Mesenchymal stem cell (in vitro differentiated cells and primary cell): ENCODE data around the gene HABP2.

Source experiments
- DNase-seq: peaks from one replicate; pipeline ENCODE4 v3.0.0-alpha.2; 2013
- H2AFZ ChIP-seq: one replicate; pipeline ENCODE4 v1.6.1; 2013; ENCODE audit warnings: low read depth, mild to moderate bottlenecking, control low read depth, inconsistent platforms, low read length, moderate library complexity
- H2AK5ac ChIP-seq: 2 replicates; pipeline ENCODE4 v1.6.1; 2013; ENCODE audit warnings: low read length, moderate library complexity, mild to moderate bottlenecking, inconsistent platforms; ENCODE audit not compliant: severe bottlenecking
- H2BK120ac ChIP-seq: one replicate; pipeline ENCODE4 v1.6.1; 2013; ENCODE audit warnings: low read depth, mild to moderate bottlenecking, inconsistent platforms, low read length, moderate library complexity
- H2BK12ac ChIP-seq, 2 experiments: one replicate each; pipeline ENCODE4 v1.6.1; 2013; ENCODE audit warnings: inconsistent platforms in 2 of 2, low read length in 2 of 2, mild to moderate bottlenecking in 2 of 2, moderate library complexity in 2 of 2, control low read depth in 1 of 2
- H2BK15ac ChIP-seq: one replicate; pipeline ENCODE4 v1.6.1; 2013; ENCODE audit warnings: mild to moderate bottlenecking, low read depth, inconsistent platforms; ENCODE audit not compliant: poor library complexity, severe bottlenecking
- H2BK5ac ChIP-seq: 2 replicates; pipeline ENCODE4 v1.6.1; 2013; ENCODE audit warnings: low read depth, mild to moderate bottlenecking, low read length, control low read depth, inconsistent platforms; ENCODE audit not compliant: poor library complexity, severe bottlenecking
- H3K14ac ChIP-seq, 2 experiments: one replicate each; pipeline ENCODE4 v1.6.1; 2013; ENCODE audit warnings: inconsistent platforms in 2 of 2, low read length in 2 of 2, control low read depth in 1 of 2, mild to moderate bottlenecking in 1 of 2, moderate library complexity in 1 of 2
- H3K18ac ChIP-seq, 2 experiments: one replicate each; pipeline ENCODE4 v1.6.1; 2013; ENCODE audit warnings: inconsistent platforms in 2 of 2, low read length in 2 of 2, control low read depth in 1 of 2, low read depth in 1 of 2, mild to moderate bottlenecking in 1 of 2
- H3K23ac ChIP-seq, 2 experiments: one replicate each; pipeline ENCODE4 v1.6.1; 2013; ENCODE audit warnings: inconsistent platforms in 2 of 2, low read length in 2 of 2, mild to moderate bottlenecking in 2 of 2, moderate library complexity in 2 of 2, control low read depth in 1 of 2
- H3K27ac ChIP-seq: 2 replicates; pipeline ENCODE4 v1.5.1; 2013; ENCODE audit warnings: mild to moderate bottlenecking, moderate library complexity, low read length, control low read depth, inconsistent platforms; ENCODE audit not compliant: poor library complexity, severe bottlenecking
- H3K27me3 ChIP-seq, 2 experiments: 2 replicates each; pipeline versions ENCODE4 v1.6.1 to v1.7.0; 2013; ENCODE audit warnings: low read length in 2 of 2, mild to moderate bottlenecking in 2 of 2, moderate library complexity in 2 of 2, control low read depth in 1 of 2, inconsistent platforms in 1 of 2; ENCODE audit not compliant: control insufficient read depth in 1 of 2, insufficient read depth in 1 of 2
- H3K36me3 ChIP-seq, 2 experiments: 2 replicates each; pipeline versions ENCODE4 v1.6.1 to v1.7.0; 2013; ENCODE audit warnings: low read length in 2 of 2, control low read depth in 1 of 2, inconsistent platforms in 1 of 2, low read depth in 1 of 2, mild to moderate bottlenecking in 1 of 2; ENCODE audit not compliant: insufficient read depth in 2 of 2, control insufficient read depth in 1 of 2
- H3K4ac ChIP-seq, 2 experiments: one replicate each; pipeline ENCODE4 v1.6.1; 2013; ENCODE audit warnings: inconsistent platforms in 2 of 2, low read length in 2 of 2, mild to moderate bottlenecking in 2 of 2, moderate library complexity in 2 of 2, control low read depth in 1 of 2, low read depth in 1 of 2
- H3K4me1 ChIP-seq: 2 replicates; pipeline ENCODE4 v1.6.1; 2013; ENCODE audit warnings: low read depth, low read length, control low read depth; ENCODE audit not compliant: control insufficient read depth, insufficient read depth
- H3K4me2 ChIP-seq: 2 replicates; pipeline ENCODE4 v1.6.1; 2013; ENCODE audit warnings: low read length, mild to moderate bottlenecking, inconsistent platforms; ENCODE audit not compliant: poor library complexity, severe bottlenecking
- H3K4me3 ChIP-seq, 2 experiments: 2 replicates each; pipeline versions ENCODE4 v1.5.1 to v1.7.0; 2013; ENCODE audit warnings: low read length in 2 of 2, mild to moderate bottlenecking in 2 of 2, control low read depth in 1 of 2, low read depth in 1 of 2; ENCODE audit not compliant: insufficient read depth in 1 of 2
- H3K79me1 ChIP-seq: replicated peaks from 2 replicates; pipeline ENCODE4 v1.6.1; 2013; ENCODE audit warnings: mild to moderate bottlenecking, control low read depth, low read length, inconsistent platforms; ENCODE audit not compliant: poor library complexity, severe bottlenecking
- H3K9ac ChIP-seq: 2 replicates; pipeline ENCODE4 v1.7.0; 2013; ENCODE audit warnings: mild to moderate bottlenecking, low read length, moderate library complexity
- H3K9me3 ChIP-seq: 2 replicates; pipeline ENCODE4 v1.7.0; 2013; ENCODE audit warnings: mild to moderate bottlenecking, low read length; ENCODE audit not compliant: control insufficient read depth
- H4K8ac ChIP-seq: one replicate; pipeline ENCODE4 v1.6.1; 2013; ENCODE audit warnings: inconsistent platforms, mild to moderate bottlenecking, low read length, moderate library complexity
- H4K91ac ChIP-seq: one replicate; pipeline ENCODE4 v1.6.1; 2013; ENCODE audit warnings: mild to moderate bottlenecking, low read length, inconsistent platforms
- WGBS: methylation state at CpG from one replicate; pipeline ENCODE4 v1.1.7; 2013; ENCODE audit warnings: mixed read lengths; 5-methylcytosine and 5-hydroxymethylcytosine counted together

HABP2 gene

DNA sequence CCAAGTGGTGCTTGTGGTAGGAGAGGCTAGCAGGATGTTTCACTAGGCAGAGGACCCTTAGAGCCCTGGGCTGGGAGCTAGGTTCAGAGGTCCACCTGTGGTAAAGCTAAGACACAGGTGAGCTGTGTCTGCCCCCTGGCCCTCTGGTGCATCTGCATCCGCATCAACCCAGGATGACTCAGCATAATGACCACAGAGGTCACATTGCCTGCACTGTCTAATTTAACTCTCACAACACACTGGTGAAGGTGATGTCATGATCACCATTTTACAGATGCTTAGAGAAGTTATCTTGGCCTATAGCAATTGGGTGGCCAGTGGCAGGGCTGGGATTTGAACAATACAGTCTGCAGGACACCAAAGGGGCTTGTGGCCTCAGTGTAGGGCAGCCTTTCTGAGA is 33.1 kb downstream of the HABP2 start:
- Histone ChIP-seq H2AFZ (no peak overlapping the region), H3K27me3 (peaks cover 44 to 56% of the 10 kb centered on the region in 2 experiments), H2BK15ac (no peak overlapping the region), H2AK5ac (no peak overlapping the region), H3K18ac (no peak overlapping the region), H3K14ac (no peak overlapping the region), H3K23ac (no peak overlapping the region), H3K27ac (no peak overlapping the region), H3K4ac (no peak overlapping the region), H3K4me3 (no peak overlapping the region), H3K79me1 (no peaks in the 10 kb centered on the region), H3K9ac (no peak overlapping the region), H2BK5ac (no peak overlapping the region), H3K36me3 (no peaks in the 10 kb centered on the region), H3K4me2 (no peak overlapping the region), H2BK120ac (no peak overlapping the region), H4K91ac (no peak overlapping the region), H3K4me1 (peaks cover 2% of the 10 kb centered on the region), H2BK12ac (no peak overlapping the region), H4K8ac (no peak overlapping the region), H3K9me3 (no peaks in the 10 kb centered on the region)
- WGBS, result 43% methylated on average over 1 of the region's 1 CpG
- no peak for DNase-seq

DNA sequence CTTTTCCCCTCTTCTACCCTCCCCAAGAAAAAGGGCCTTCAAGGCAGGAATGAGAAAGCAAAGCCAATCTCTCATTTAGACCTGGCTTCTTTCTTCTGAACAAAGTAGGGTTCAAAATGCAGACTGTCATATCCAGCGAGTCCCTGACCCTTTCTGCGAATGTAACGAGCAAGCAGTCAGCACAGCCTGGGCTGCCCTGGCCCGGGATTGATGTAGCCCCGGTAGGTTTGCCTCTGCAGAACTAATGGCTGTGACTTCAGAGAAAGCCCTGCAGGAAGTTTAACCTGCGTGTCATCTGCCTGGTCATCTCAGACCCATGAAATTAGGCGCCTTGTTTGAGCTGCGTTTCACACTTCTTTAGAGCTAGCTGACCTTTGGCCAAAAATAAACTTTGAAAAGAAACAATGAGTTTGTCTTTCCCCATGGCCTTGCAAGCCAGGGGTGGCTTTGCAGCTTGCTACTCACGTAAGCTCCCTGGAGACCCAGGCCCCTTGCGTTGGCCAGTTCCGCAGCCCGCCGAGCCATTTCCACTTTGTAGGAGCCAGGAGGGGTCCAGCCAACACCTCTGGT is 36.4 kb downstream of the HABP2 start:
- Histone ChIP-seq H2BK120ac (no peak overlapping the region), H3K4me2 (no peak overlapping the region), H3K9ac (no peak overlapping the region), H3K79me1 (no peaks in the 10 kb centered on the region), H2BK12ac (no peak overlapping the region), H2BK15ac (no peak overlapping the region), H3K36me3 (no peaks in the 10 kb centered on the region), H4K8ac (no peak overlapping the region), H3K27ac (no peak overlapping the region), H3K9me3 (no peaks in the 10 kb centered on the region), H2AK5ac (no peak overlapping the region), H3K23ac (no peak overlapping the region), H2AFZ (no peak overlapping the region), H3K14ac (no peak overlapping the region), H2BK5ac (no peak overlapping the region), H3K4ac (no peak overlapping the region), H3K18ac (no peak overlapping the region), H3K4me1 (peaks cover 2% of the 10 kb centered on the region), H3K4me3 (no peak overlapping the region), H4K91ac (no peak overlapping the region), H3K27me3 (peaks cover 29 to 40% of the 10 kb centered on the region in 2 experiments)
- DNase-seq, result no peak
- WGBS, result 72% methylated on average over 13 of the region's 13 CpGs

DNA sequence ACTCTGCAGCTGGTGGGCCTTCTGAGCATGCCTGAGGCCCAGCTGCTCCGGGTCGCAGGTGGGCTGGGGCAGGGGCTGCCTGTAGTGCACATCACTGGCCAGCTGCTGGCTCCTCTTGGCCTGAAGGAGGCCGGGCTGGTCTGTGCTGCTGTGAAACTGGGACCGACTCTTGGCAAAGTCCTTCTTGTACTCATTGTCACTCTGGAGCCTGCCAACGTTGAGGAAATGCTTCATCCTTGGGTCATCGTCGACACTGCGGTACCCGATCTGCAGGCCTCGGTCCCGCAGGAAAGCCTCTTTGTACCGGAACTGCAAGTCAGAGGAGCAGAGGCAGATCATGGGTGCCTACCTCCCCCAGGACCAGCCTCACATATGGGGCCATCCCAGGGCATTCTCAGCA is 37.7 kb downstream of the HABP2 start:
- Histone ChIP-seq H3K18ac (no peak overlapping the region), H3K4me3 (no peak overlapping the region), H3K14ac (no peak overlapping the region), H2BK120ac (no peak overlapping the region), H3K4ac (no peak overlapping the region), H3K27me3 (peaks cover 34 to 35% of the 10 kb centered on the region in 2 experiments), H3K9ac (no peak overlapping the region), H2BK5ac (no peak overlapping the region), H3K9me3 (no peaks in the 10 kb centered on the region), H3K4me1 (peaks cover 2% of the 10 kb centered on the region), H2AK5ac (no peak overlapping the region), H4K91ac (no peak overlapping the region), H3K27ac (no peak overlapping the region), H3K36me3 (no peaks in the 10 kb centered on the region), H3K4me2 (no peak overlapping the region), H2AFZ (no peak overlapping the region), H4K8ac (no peak overlapping the region), H2BK15ac (no peak overlapping the region), H3K23ac (no peak overlapping the region), H3K79me1 (no peaks in the 10 kb centered on the region), H2BK12ac (no peak overlapping the region)
- WGBS, result 87% methylated on average over 12 of the region's 12 CpGs
- no peak for DNase-seq

DNA sequence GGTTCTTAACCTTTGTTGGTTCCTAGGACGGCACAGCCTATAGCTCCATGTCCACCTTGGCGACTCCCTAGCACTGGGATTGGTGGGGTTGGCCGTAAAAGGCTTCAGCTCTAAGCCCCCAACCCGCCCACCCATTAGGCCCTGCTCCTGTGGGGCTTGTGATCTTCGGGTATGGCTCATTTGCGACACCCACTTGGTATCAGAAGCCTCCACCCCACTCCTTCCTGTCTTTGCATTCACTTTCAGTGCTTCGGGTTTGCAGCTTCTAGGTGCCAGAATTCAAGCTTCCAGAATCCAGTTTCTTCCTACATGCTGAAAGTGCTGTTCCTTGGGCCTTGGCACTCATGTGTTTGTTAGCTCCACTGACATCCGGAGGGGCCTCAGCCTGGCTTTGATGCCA is 39.5 kb downstream of the HABP2 start:
- WGBS, result 62% methylated on average over 8 of the region's 8 CpGs
- DNase-seq, result no peak
- Histone ChIP-seq H4K8ac (no peak overlapping the region), H3K4me2 (no peak overlapping the region), H3K23ac (no peak overlapping the region), H3K18ac (no peak overlapping the region), H3K9ac (no peak overlapping the region), H4K91ac (no peak overlapping the region), H3K27ac (no peak overlapping the region), H3K4me3 (no peak overlapping the region), H3K9me3 (no peaks in the 10 kb centered on the region), H2BK120ac (no peak overlapping the region), H3K4ac (no peak overlapping the region), H3K36me3 (no peaks in the 10 kb centered on the region), H2BK5ac (no peak overlapping the region), H2BK15ac (no peak overlapping the region), H3K14ac (no peak overlapping the region), H3K79me1 (no peaks in the 10 kb centered on the region), H2AFZ (no peak overlapping the region), H2BK12ac (no peak overlapping the region), H2AK5ac (no peak overlapping the region), H3K27me3 (peaks cover 35 to 48% of the 10 kb centered on the region in 2 experiments), H3K4me1 (no peaks in the 10 kb centered on the region)
